Thyroid gland (tissue), 4 donors: Measurements from ENCODE around the gene VWA3A.
"Not testable (repeated sequence)": the region's sequence is repeated elsewhere in the genome, so short reads cannot be mapped to it uniquely, and the experiment has no call there.

Experiments
- POLR2A ChIP-seq, 2 donors: fragments of 450-650 bp; IDR thresholded peaks; one replicate each; pipeline ENCODE4 v1.6.1; 2017; ENCODE audit warnings: antibody characterized with exemption in 2 of 2, mild to moderate bottlenecking in 2 of 2, moderate library complexity in 1 of 2
- TF ChIP-seq, protein P1 (sequence below), 6 experiments: fragments of 200-600 bp in 3 of 6; fragments of 450-650 bp in 3 of 6; sonication (generic) in 3 of 6; IDR thresholded peaks; one replicate each; pipeline ENCODE4 v1.5.1; 2016 to 2019; ENCODE audit warnings: antibody characterized with exemption in 6 of 6, mild to moderate bottlenecking in 2 of 6, inconsistent platforms in 1 of 6, moderate library complexity in 1 of 6

DNA sequence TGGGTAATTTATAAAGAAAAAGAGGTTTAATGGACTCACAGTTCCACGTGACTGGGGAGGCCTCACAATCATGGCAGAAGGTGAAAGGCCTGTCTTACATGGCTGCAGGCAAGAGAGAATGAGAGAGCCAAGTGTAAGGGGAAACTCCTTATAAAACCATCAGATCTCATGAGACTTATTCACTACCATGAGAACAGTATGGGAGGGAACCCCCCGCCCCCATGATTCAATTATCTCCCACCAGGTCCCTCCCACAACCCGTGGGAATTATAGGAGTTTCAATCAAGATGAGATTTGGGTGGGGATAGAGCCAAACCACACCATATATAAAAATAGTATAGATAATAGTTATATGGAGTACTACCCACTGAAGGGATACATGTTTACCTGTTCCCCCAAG lies 48.5 kb upstream of the VWA3A start:
- TF ChIP-seq, protein P1, sequence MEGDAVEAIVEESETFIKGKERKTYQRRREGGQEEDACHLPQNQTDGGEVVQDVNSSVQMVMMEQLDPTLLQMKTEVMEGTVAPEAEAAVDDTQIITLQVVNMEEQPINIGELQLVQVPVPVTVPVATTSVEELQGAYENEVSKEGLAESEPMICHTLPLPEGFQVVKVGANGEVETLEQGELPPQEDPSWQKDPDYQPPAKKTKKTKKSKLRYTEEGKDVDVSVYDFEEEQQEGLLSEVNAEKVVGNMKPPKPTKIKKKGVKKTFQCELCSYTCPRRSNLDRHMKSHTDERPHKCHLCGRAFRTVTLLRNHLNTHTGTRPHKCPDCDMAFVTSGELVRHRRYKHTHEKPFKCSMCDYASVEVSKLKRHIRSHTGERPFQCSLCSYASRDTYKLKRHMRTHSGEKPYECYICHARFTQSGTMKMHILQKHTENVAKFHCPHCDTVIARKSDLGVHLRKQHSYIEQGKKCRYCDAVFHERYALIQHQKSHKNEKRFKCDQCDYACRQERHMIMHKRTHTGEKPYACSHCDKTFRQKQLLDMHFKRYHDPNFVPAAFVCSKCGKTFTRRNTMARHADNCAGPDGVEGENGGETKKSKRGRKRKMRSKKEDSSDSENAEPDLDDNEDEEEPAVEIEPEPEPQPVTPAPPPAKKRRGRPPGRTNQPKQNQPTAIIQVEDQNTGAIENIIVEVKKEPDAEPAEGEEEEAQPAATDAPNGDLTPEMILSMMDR (IDR thresholded peaks at IDR 0.05): not testable (repeated sequence)
- TF ChIP-seq POLR2A (IDR thresholded peaks at IDR 0.05): not testable (repeated sequence)
